Smooth muscle cell (in vitro differentiated cells): ENCODE results near the gene IRF2. TPM values are rescaled to one million over a fixed set of nuclear protein-coding genes. Genes with fewer than 3 reads are reported as not detected.

Source experiments
- DNase-seq: peaks from one replicate; lab custom pipeline; 2025; ENCODE audit not compliant: unreplicated experiment; lab: John Stamatoyannopoulos, UW
- H2AFZ ChIP-seq: fragments of 200-600 bp; sonication (generic); 2 replicates; pipeline ENCODE4 v1.6.0; 2016; ENCODE audit warnings: antibody characterized with exemption, low read depth, mild to moderate bottlenecking
- H3F3A ChIP-seq: fragments of 200-600 bp; sonication (generic); 2 replicates; pipeline ENCODE4 v1.6.0; 2017; ENCODE audit warnings: antibody characterized with exemption, low read depth
- H3K27ac ChIP-seq: fragments of 200-600 bp; sonication (generic); 2 replicates; pipeline ENCODE4 v1.5.1; 2016; ENCODE audit warnings: low read depth, mild to moderate bottlenecking
- H3K27me3 ChIP-seq: fragments of 200-600 bp; sonication (generic); 2 replicates; pipeline ENCODE4 v1.6.1; 2016; ENCODE audit warnings: low read depth, mild to moderate bottlenecking
- H3K36me3 ChIP-seq: fragments of 200-600 bp; sonication (generic); 2 replicates; pipeline ENCODE4 v1.5.1; 2016; ENCODE audit warnings: low read depth
- H3K4me1 ChIP-seq: fragments of 200-600 bp; sonication (generic); 2 replicates; pipeline ENCODE4 v1.5.1; 2016; ENCODE audit warnings: low read depth
- H3K4me2 ChIP-seq: fragments of 200-600 bp; sonication (generic); 2 replicates; pipeline ENCODE4 v1.6.0; 2016; ENCODE audit warnings: mild to moderate bottlenecking
- H3K4me3 ChIP-seq: fragments of 200-600 bp; sonication (generic); 2 replicates; pipeline ENCODE4 v1.5.1; 2016; ENCODE audit warnings: mild to moderate bottlenecking
- H3K79me2 ChIP-seq: fragments of 200-600 bp; sonication (generic); 2 replicates; pipeline ENCODE4 v1.6.0; 2016; ENCODE audit warnings: low read depth, mild to moderate bottlenecking
- H3K9ac ChIP-seq: fragments of 200-600 bp; sonication (generic); 2 replicates; pipeline ENCODE4 v1.6.0; 2016; ENCODE audit warnings: low read depth
- H3K9me3 ChIP-seq: fragments of 200-600 bp; sonication (generic); replicated peaks from 2 replicates; pipeline ENCODE4 v1.5.1; 2016; ENCODE audit warnings: low read depth
- H4K20me1 ChIP-seq: fragments of 200-600 bp; sonication (generic); 2 replicates; pipeline ENCODE4 v1.6.0; 2016; ENCODE audit warnings: low read depth
- WGBS: methylation state at CpG from one replicate; pipeline ENCODE4 v1.1.7; 2016; ENCODE audit warnings: low lambda C conversion rate; 5-methylcytosine and 5-hydroxymethylcytosine counted together
- polyA plus RNA-seq: library from polyadenylated mRNA; unstranded; fragments of >200 nt; fragmentation: Nextera tagmentation; extraction: Ambion mirVana; gene quantifications from 2 replicates; pipeline ENCODE4 v1.2.1, GENCODE V29; 2016
- total RNA-seq: library from RNA; depleted of rRNA; stranded (reverse); fragments of >200 nt; gene quantifications from 2 replicates; pipeline ENCODE4 v1.2.3, GENCODE V29; 2014
- TF ChIP-seq, protein P1 (sequence below): fragments of 200-600 bp; sonication (generic); IDR thresholded peaks from 2 replicates; pipeline ENCODE4 v1.5.1; 2017; ENCODE audit warnings: borderline replicate concordance, mild to moderate bottlenecking, antibody characterized with exemption; ENCODE audit not compliant: insufficient read depth, poor library complexity, severe bottlenecking

IRF2 gene
- total and polyA plus RNA-seq, 2 experiments from 2014 or later: 10.2 to 21.6 TPM

DNA sequence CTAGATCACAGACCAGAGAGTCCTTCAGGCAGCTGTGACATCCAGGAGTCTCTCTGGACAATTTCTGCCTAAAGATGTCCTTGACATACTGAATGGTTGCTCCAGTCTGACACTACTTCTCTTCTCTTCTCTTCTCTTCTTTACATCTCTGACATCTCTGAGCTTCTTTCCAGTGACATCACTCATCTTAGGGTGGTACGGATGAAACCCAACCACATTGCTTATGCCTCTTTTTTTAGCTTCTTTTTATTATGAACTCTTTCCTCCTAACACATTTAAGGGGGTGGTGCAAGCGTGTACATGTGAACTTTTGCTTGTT lies 39.4 kb upstream of the IRF2 start:
- DNase-seq: no peak
- Histone ChIP-seq H3K27me3 (no peaks in the 10 kb centered on the region), H2AFZ (peak overlapping the region; percentile 32), H3K27ac (peak overlapping the region; percentile 60), H3K36me3 (no peaks in the 10 kb centered on the region), H3K79me2 (no peaks in the 10 kb centered on the region), H3K9ac (no peak overlapping the region), H3F3A (peaks cover 10% of the 10 kb centered on the region), H3K4me1 (peaks cover 20% of the 10 kb centered on the region), H3K4me3 (no peak overlapping the region), H3K9me3 (no peaks in the 10 kb centered on the region), H3K4me2 (peak overlapping the region; percentile 73), H4K20me1 (no peaks in the 10 kb centered on the region)
- TF ChIP-seq, protein P1, sequence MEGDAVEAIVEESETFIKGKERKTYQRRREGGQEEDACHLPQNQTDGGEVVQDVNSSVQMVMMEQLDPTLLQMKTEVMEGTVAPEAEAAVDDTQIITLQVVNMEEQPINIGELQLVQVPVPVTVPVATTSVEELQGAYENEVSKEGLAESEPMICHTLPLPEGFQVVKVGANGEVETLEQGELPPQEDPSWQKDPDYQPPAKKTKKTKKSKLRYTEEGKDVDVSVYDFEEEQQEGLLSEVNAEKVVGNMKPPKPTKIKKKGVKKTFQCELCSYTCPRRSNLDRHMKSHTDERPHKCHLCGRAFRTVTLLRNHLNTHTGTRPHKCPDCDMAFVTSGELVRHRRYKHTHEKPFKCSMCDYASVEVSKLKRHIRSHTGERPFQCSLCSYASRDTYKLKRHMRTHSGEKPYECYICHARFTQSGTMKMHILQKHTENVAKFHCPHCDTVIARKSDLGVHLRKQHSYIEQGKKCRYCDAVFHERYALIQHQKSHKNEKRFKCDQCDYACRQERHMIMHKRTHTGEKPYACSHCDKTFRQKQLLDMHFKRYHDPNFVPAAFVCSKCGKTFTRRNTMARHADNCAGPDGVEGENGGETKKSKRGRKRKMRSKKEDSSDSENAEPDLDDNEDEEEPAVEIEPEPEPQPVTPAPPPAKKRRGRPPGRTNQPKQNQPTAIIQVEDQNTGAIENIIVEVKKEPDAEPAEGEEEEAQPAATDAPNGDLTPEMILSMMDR: no peak
- WGBS: 65% methylated on average over 2 of the region's 2 CpGs

DNA sequence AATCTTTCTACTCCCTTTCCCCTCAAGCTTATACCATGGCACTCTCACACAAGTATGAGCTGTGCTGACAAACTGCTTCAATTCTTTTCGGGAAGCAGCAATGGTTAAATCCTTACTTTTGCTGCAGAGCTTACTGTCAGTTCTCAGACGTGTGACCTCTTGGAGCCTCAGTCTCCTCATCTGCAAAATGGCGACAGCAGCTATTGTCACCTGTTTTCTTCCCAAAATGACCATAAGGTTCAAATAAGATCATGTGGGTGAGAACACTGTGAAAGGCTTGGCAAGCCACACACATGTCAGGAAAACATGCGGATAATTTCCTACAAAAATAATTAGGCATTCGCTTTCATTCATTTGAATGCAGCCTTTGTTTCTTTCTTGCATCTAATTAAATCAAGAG lies 36.8 kb upstream of the IRF2 start:
- no peak overlapping the region for H3K27ac ChIP-seq
- WGBS: 95% methylated on average over 5 of the region's 5 CpGs
- H3K4me3 ChIP-seq: no peak overlapping the region

DNA sequence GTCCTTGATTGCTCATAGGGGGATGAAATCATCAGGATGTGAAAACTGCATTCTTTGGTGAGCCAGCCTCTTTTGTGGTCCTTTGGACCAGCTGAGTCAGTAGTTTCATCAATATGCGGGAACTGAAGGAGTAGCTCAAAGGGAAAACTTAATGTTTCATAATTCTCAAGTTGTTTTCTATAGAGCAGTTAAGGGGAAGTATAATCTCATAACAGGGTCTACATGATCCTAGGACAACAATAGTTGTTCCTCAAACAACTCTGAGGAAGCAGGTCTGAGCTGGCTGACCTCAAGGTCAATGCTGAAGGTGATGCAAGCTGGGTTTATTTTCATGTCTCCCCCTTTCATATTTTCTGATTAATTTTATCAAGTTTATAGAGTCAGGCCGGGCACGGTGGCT lies 36.1 kb upstream of the IRF2 start:
- no peak overlapping the region for H3K4me3 ChIP-seq
- H3K27ac ChIP-seq: no peak overlapping the region
- no peak for DNase-seq
- peaks cover 20% of the 10 kb centered on the region for H3K4me1 ChIP-seq
- WGBS: 99% methylated on average over 3 of the region's 3 CpGs
- TF ChIP-seq, protein P1: no peak
- H3K9me3 ChIP-seq: no peaks in the 10 kb centered on the region
- no peaks in the 10 kb centered on the region for H3K27me3 ChIP-seq
- H3F3A ChIP-seq: peaks cover 6% of the 10 kb centered on the region
- no peak overlapping the region for H3K9ac ChIP-seq
- H3K4me2 ChIP-seq: no peak overlapping the region
- H3K36me3 ChIP-seq: no peaks in the 10 kb centered on the region
- H2AFZ ChIP-seq: no peak overlapping the region
- no peaks in the 10 kb centered on the region for H4K20me1 ChIP-seq
- no peaks in the 10 kb centered on the region for H3K79me2 ChIP-seq

More for the DNA sequence above, 36.8 kb upstream of the IRF2 start:
- Histone ChIP-seq H3F3A (peaks cover 10% of the 10 kb centered on the region), H3K36me3 (no peaks in the 10 kb centered on the region), H3K9me3 (no peaks in the 10 kb centered on the region), H3K4me2 (no peak overlapping the region), H2AFZ (no peak overlapping the region), H3K79me2 (no peaks in the 10 kb centered on the region), H3K4me1 (peaks cover 20% of the 10 kb centered on the region), H3K27me3 (no peaks in the 10 kb centered on the region), H4K20me1 (no peaks in the 10 kb centered on the region), H3K9ac (no peak overlapping the region)
- TF ChIP-seq, protein P1: no peak
- no peak for DNase-seq

DNA sequence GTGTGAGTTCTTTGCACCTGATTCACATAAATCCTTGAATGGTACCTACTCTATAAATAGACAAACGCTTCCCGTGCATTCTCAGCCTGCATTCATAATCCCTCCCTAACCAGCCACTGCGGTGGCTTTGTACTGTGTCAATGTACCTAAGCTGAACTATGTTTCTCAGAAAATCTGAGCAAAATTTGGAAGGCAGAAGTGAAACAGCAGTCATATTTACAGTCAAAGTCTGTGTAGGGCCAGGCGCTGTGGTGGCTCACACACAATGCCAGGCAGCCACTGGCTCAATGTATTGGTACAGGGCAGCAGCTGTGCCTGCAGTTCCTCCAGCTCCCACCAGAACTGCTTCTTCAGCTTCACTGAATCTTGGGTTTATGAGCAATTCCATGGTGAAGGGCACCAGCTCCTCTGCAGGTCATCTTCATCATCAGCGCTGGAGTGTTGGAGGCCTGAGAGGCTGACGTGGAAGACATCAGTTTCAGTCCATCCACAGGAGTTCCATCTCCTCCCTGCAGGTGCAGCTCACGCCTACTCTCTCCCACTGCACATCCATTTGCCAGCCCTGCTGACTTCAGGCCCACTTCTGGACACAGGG lies 32.3 kb upstream of the IRF2 start:
- no peaks in the 10 kb centered on the region for H3K9me3 ChIP-seq
- no peak overlapping the region for H2AFZ ChIP-seq
- TF ChIP-seq, protein P1: no peak
- H3K9ac ChIP-seq: no peak overlapping the region
- no peaks in the 10 kb centered on the region for H4K20me1 ChIP-seq
- no peaks in the 10 kb centered on the region for H3K79me2 ChIP-seq
- H3K4me2 ChIP-seq: no peak overlapping the region
- H3K27me3 ChIP-seq: no peaks in the 10 kb centered on the region
- H3F3A ChIP-seq: no peaks in the 10 kb centered on the region
- no peaks in the 10 kb centered on the region for H3K36me3 ChIP-seq
- no peak for DNase-seq
- H3K27ac ChIP-seq: no peak overlapping the region
- H3K4me3 ChIP-seq: no peak overlapping the region
- 92% methylated on average over 7 of the region's 7 CpGs for WGBS
- H3K4me1 ChIP-seq: no peaks in the 10 kb centered on the region
